ENCODE data around the gene RNGTT. TPM values are rescaled to one million over a fixed set of nuclear protein-coding genes. Genes with fewer than 3 reads are reported as not detected.

RNGTT gene
- total RNA-seq, 1 donor from 2014 or later = 12.3 TPM

DNA sequence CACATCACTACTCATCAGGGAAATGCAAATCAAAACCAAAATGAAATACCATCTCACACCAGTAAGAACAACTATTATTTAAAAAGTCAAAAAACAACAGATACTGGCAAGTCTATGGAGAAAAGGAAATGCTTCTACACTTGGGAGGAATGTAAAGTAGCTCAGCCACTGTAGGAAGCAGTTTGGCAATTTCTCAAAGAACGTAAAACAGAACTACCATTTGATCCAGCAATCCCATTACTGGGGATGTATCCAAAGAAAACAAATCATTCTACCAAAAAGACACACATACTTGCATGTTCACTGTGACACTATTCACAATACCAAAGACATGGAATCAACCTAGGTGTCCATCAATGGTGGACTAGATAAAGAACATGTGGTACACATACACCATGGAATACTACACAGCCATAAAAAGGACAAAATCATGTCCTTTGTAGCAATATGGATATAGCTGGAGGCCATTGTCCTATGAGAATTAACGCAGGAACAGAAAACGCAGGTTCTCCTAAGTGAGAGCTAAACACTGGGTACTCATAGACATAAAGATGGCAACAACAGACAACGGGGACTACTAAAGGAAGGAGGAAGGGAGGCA, 260.4 kb downstream of the RNGTT start:
- Histone ChIP-seq H3K4me3 (no peak overlapping the region), H3K27me3 (no peaks in the 10 kb centered on the region), H3K4me1 (no peaks in the 10 kb centered on the region), H3K9me3 (no peaks in the 10 kb centered on the region), H3K27ac (no peak overlapping the region), H3K36me3 (no peaks in the 10 kb centered on the region)
- DNase-seq (no peak), ATAC-seq (no peak)
- intact Hi-C loops (cut with DNase I) = no loop called here
- no peak for TF ChIP-seq CTCF (IDR thresholded peaks at IDR 0.05)

DNA sequence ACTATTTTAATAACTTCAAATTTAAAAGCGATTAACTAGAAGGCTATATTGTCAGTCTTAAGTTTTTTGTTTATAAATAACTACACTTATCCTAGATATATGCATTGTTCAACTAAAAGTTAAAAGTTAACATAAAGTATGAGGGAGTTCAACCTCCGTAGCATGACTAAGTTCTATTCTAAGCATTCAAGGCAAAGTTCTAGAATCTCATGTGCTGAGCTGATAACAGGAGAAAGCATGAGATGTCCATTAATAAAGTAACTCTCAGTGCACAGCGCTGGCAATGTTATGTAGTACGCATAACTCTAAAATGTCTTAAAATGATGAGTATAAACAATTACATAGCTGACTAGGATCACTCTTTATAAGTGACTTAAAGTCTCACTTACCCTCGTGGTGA, 264.8 kb downstream of the RNGTT start:
- DNase-seq (no peak), ATAC-seq (no peak)
- Histone ChIP-seq H3K27me3 (no peaks in the 10 kb centered on the region), H3K4me1 (no peaks in the 10 kb centered on the region), H3K9me3 (peaks cover 3% of the 10 kb centered on the region), H3K36me3 (no peaks in the 10 kb centered on the region), H3K27ac (no peak overlapping the region), H3K4me3 (no peak overlapping the region)
- no peak for TF ChIP-seq CTCF (IDR thresholded peaks at IDR 0.05)
- intact Hi-C loops (cut with DNase I) = no loop called here

- Histone ChIP-seq H3K4me3 (no peak overlapping the region), H3K9me3 (peaks cover 3% of the 10 kb centered on the region), H3K27me3 (no peaks in the 10 kb centered on the region), H3K27ac (no peak overlapping the region), H3K4me1 (no peaks in the 10 kb centered on the region), H3K36me3 (no peaks in the 10 kb centered on the region)
- no peak for ATAC-seq
- TF ChIP-seq CTCF (IDR thresholded peaks at IDR 0.05) = no peak
- intact Hi-C loops (cut with DNase I) = no loop called here
- DNase-seq = no peak
Measured at GRCh38 chr6:88695937-88696336, 267.5 kb downstream of the RNGTT start.

GRCh38 chr6:88683734-88684133, 279.7 kb downstream of the RNGTT start:
- H3K27me3 ChIP-seq = no peaks in the 10 kb centered on the region
- ATAC-seq (no peak), DNase-seq (no peak)
- no peak overlapping the region for H3K4me3 ChIP-seq
- intact Hi-C loops (cut with DNase I) = no loop called here
- no peak overlapping the region for H3K27ac ChIP-seq
- no peak for TF ChIP-seq CTCF (IDR thresholded peaks at IDR 0.05)
- H3K9me3 ChIP-seq = no peaks in the 10 kb centered on the region
- H3K4me1 ChIP-seq = no peaks in the 10 kb centered on the region
- H3K36me3 ChIP-seq = no peaks in the 10 kb centered on the region

DNA sequence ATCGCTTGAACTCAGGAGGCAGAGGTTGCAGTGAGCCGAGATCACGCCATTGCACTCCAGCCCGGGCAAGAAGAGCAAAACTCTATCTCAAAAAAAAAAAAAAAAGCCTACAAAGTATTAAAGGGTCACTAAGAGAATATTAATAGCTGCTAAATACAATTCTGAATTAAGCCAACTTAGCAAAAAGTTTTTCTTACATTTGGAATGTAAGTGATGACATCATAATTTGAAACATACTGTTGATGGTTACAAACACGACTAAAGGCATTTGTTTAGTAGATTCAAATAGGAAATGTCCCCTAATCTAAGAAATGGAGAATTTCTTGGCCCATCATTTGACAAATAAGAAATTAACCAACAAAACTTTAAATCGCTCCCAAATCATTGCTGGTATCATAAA, 282.8 kb downstream of the RNGTT start:
- intact Hi-C loops (cut with DNase I) = no loop called here
- ATAC-seq (no peak), DNase-seq (no peak)
- TF ChIP-seq CTCF (IDR thresholded peaks at IDR 0.05) = no peak
- Histone ChIP-seq H3K4me1 (no peaks in the 10 kb centered on the region), H3K4me3 (no peak overlapping the region), H3K36me3 (no peaks in the 10 kb centered on the region), H3K27ac (no peak overlapping the region), H3K9me3 (no peaks in the 10 kb centered on the region), H3K27me3 (no peaks in the 10 kb centered on the region)

GRCh38 chr6:88679841-88680240, 283.6 kb downstream of the RNGTT start:
- intact Hi-C loops (cut with DNase I) = no loop called here
- H3K9me3 ChIP-seq = no peaks in the 10 kb centered on the region
- no peaks in the 10 kb centered on the region for H3K27me3 ChIP-seq
- no peak for ATAC-seq
- no peak for TF ChIP-seq CTCF (IDR thresholded peaks at IDR 0.05)
- H3K4me3 ChIP-seq = no peak overlapping the region
- H3K27ac ChIP-seq = no peak overlapping the region
- no peaks in the 10 kb centered on the region for H3K36me3 ChIP-seq
- no peaks in the 10 kb centered on the region for H3K4me1 ChIP-seq
- no peak for DNase-seq
